SW 1271 (cell line): Measurements from ENCODE around the gene SVBP.

Experiments
- DNase-seq, 2 experiments: peaks; one replicate each; lab custom pipeline; 2025; lab: John Stamatoyannopoulos, UW

SVBP gene

GRCh38 chr1:42765269-42765668, 51.9 kb downstream of the SVBP start:
- no peak for DNase-seq

- no peak for DNase-seq
Observed at GRCh38 chr1:42762269-42762668, 54.9 kb downstream of the SVBP start.

- DNase-seq, result no peak
Observed at GRCh38 chr1:42761567-42761966, 55.6 kb downstream of the SVBP start.

GRCh38 chr1:42759114-42759513, 58.1 kb downstream of the SVBP start:
- no peak for DNase-seq

- no peak for DNase-seq
Observed at GRCh38 chr1:42758641-42759040, 58.6 kb downstream of the SVBP start.

- no peak for DNase-seq
Observed at GRCh38 chr1:42757892-42758275, 59.3 kb downstream of the SVBP start.
